GM23338 (cell line): ENCODE measurements around the gene NOX5. TPM values are rescaled to one million over a fixed set of nuclear protein-coding genes. Genes with fewer than 3 reads are reported as not detected.

Experiments
- ATAC-seq: fragments of 200-7000 bp; cut with Tn5 transposase; 3 replicates; pipeline ENCODE4 v1.9.1; 2020
- DNase-seq: peaks from one replicate; pipeline ENCODE4 v3.0.0-alpha.2; 2015; ENCODE audit warnings: low spot score
- H2AFZ ChIP-seq: fragments of 200-600 bp; sonication (generic); 2 replicates; pipeline ENCODE4 v1.8.0; 2016; ENCODE audit warnings: antibody characterized with exemption, mild to moderate bottlenecking, moderate library complexity
- H3F3A ChIP-seq: fragments of 200-600 bp; sonication (generic); replicated peaks from 2 replicates; pipeline ENCODE4 v1.8.0; 2017; ENCODE audit warnings: antibody characterized with exemption, mixed run types, low read depth
- H3K27ac ChIP-seq: fragments of 200-600 bp; sonication (generic); 2 replicates; pipeline ENCODE4 v1.6.1; 2016; ENCODE audit warnings: low read depth
- H3K27me3 ChIP-seq: fragments of 200-600 bp; sonication (generic); 2 replicates; pipeline ENCODE4 v1.8.0; 2016; ENCODE audit warnings: mild to moderate bottlenecking, mixed run types, moderate library complexity; ENCODE audit not compliant: insufficient read depth
- H3K36me3 ChIP-seq: fragments of 200-600 bp; sonication (generic); 2 replicates; pipeline ENCODE4 v1.8.0; 2016; ENCODE audit warnings: mild to moderate bottlenecking; ENCODE audit not compliant: insufficient read depth
- H3K4me1 ChIP-seq: fragments of 200-600 bp; sonication (generic); 2 replicates; pipeline ENCODE4 v1.8.0; 2016; ENCODE audit warnings: mild to moderate bottlenecking, moderate library complexity; ENCODE audit not compliant: insufficient read depth
- H3K4me2 ChIP-seq: fragments of 200-600 bp; sonication (generic); 2 replicates; pipeline ENCODE4 v1.7.1; 2017; ENCODE audit warnings: mixed run types
- H3K4me3 ChIP-seq: fragments of 200-600 bp; sonication (generic); 2 replicates; pipeline ENCODE4 v1.6.1; 2016; ENCODE audit warnings: mixed run types
- H3K79me2 ChIP-seq: fragments of 200-600 bp; sonication (generic); replicated peaks from 2 replicates; pipeline ENCODE4 v1.8.0; 2017; ENCODE audit warnings: mild to moderate bottlenecking; ENCODE audit not compliant: insufficient read depth
- H3K9me2 ChIP-seq: fragments of 200-600 bp; sonication (generic); 2 replicates; pipeline ENCODE4 v1.8.0; 2017; ENCODE audit not compliant: insufficient read depth
- H4K20me1 ChIP-seq: fragments of 200-600 bp; sonication (generic); replicated peaks from 2 replicates; pipeline ENCODE4 v1.8.0; 2017; ENCODE audit warnings: mild to moderate bottlenecking; ENCODE audit not compliant: insufficient read depth
- H3K27ac Mint-ChIP-seq: 2 replicates; pipeline ENCODE4 v1.8.0; 2020; ENCODE audit warnings: inconsistent platforms, mild to moderate bottlenecking, moderate library complexity, mixed read lengths
- H3K27me3 Mint-ChIP-seq: 3 replicates; pipeline ENCODE4 v1.8.0; 2022; ENCODE audit warnings: low read depth, mild to moderate bottlenecking, moderate library complexity, mixed read lengths, inconsistent platforms; ENCODE audit not compliant: insufficient read depth, poor library complexity
- H3K36me3 Mint-ChIP-seq: 3 replicates; pipeline ENCODE4 v1.8.0; 2021; ENCODE audit warnings: low read depth, mild to moderate bottlenecking, inconsistent platforms, moderate library complexity, mixed read lengths
- H3K4me1 Mint-ChIP-seq: 3 replicates; pipeline ENCODE4 v1.8.0; 2020; ENCODE audit warnings: mild to moderate bottlenecking, inconsistent platforms, mixed read lengths
- H3K4me3 Mint-ChIP-seq: 3 replicates; pipeline ENCODE4 v1.8.0; 2021; ENCODE audit warnings: moderate library complexity, mild to moderate bottlenecking, inconsistent platforms, mixed read lengths
- H3K9me3 Mint-ChIP-seq: 3 replicates; pipeline ENCODE4 v1.8.0; 2020; ENCODE audit warnings: moderate library complexity, mild to moderate bottlenecking, inconsistent platforms, mixed read lengths
- CREB1 ChIP-seq: fragments of 250-450 bp; sonication (Bioruptor Pico); IDR thresholded peaks from 2 replicates; pipeline ENCODE4 v1.5.0; 2020; ENCODE audit warnings: low read depth, mild to moderate bottlenecking, moderate library complexity
- CTCF ChIP-seq, 2 experiments: fragments of 200-600 bp in 1 of 2; sonication (generic) in 1 of 2; conservative IDR thresholded peaks; 2 replicates each; pipeline versions ENCODE4 v1.5.1 to v1.6.1; 2016 to 2017; ENCODE audit warnings: antibody characterized with exemption in 2 of 2, low read depth in 2 of 2, mild to moderate bottlenecking in 2 of 2, moderate library complexity in 1 of 2
- EZH2 ChIP-seq: fragments of 200-600 bp; sonication (generic); IDR thresholded peaks from one replicate; pipeline ENCODE4 v1.8.0; 2017; ENCODE audit warnings: antibody characterized with exemption, mild to moderate bottlenecking, low read depth; ENCODE audit not compliant: unreplicated experiment
- EZH2phosphoT487 ChIP-seq: fragments of 200-600 bp; sonication (generic); IDR thresholded peaks from one replicate; pipeline ENCODE4 v1.8.1; 2018; ENCODE audit warnings: antibody characterized with exemption; ENCODE audit not compliant: unreplicated experiment
- REST ChIP-seq: IDR thresholded peaks from one replicate; pipeline ENCODE4 v1.6.1; 2018; ENCODE audit warnings: antibody characterized with exemption; ENCODE audit not compliant: unreplicated experiment
- ZNF462 ChIP-seq: fragments of 250-450 bp; sonication (Bioruptor Pico); IDR thresholded peaks from 2 replicates; pipeline ENCODE4 v1.5.0; 2020; ENCODE audit warnings: mild to moderate bottlenecking, moderate library complexity
- polyA plus RNA-seq: library from polyadenylated mRNA; unstranded; fragments of >200 nt; fragmentation: Nextera tagmentation; extraction: Ambion mirVana; gene quantifications from 2 replicates; pipeline ENCODE4 v1.2.1, GENCODE V29; 2016
- total RNA-seq: library from RNA; depleted of rRNA; stranded (reverse); fragments of >200 nt; shearing (Covaris generic); gene quantifications from 2 replicates; pipeline ENCODE4 v1.2.3, GENCODE V29; 2014

The NOX5 gene
- total and polyA plus RNA-seq, 2 experiments from 2014 or later: 0.03 TPM; not detected in 1

DNA sequence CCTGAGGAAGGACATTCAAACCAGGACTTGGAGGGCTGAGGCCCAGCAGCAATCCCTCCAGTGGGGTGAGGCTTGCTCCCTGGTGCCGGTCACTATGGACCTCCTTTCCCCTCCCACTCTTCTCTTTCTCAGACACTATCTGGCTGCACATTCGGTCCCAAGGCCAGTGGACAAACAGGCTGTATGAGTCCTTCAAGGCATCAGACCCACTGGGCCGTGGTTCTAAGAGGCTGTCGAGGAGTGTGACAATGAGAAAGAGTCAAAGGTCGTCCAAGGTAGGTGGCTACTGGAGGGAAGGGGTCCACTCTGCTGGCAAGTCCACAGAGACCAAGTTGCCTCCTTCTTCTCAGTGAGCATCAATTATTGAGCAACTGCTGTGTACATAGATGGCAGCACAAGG is 28.0 kb downstream of the NOX5 start (continued):
- TF ChIP-seq ZNF462 (CRISPR knock-in tag): no peak
- no peak for TF ChIP-seq REST
- no peak for TF ChIP-seq EZH2

- Mint-ChIP-seq H3K36me3 (no peaks in the 10 kb centered on the region), H3K27me3 (peaks cover 11% of the 10 kb centered on the region), H3K4me1 (peaks cover 7% of the 10 kb centered on the region; the same call in 2 of the 3 replicates), H3K9me3 (no peaks in the 10 kb centered on the region), H3K4me3 (no peak overlapping the region; the same call in 2 of the 3 replicates), H3K27ac (no peak overlapping the region)
- H3K27me3 ChIP-seq: no peaks in the 10 kb centered on the region
- H3K9me2 ChIP-seq: 0 out of 2 replicates have a peak, but pooled peaks cover 4% of the 10 kb centered on the region
- no peak overlapping the region for H3K27ac ChIP-seq
- H3K79me2 ChIP-seq: no peaks in the 10 kb centered on the region
- ATAC-seq (peak; percentile 77), DNase-seq (peak; percentile 22)
- H3K4me1 ChIP-seq: 0 out of 2 replicates have a peak, but pooled peaks cover 2% of the 10 kb centered on the region
- H3K4me3 ChIP-seq: no peak overlapping the region
- H3F3A ChIP-seq: no peaks in the 10 kb centered on the region
- H2AFZ ChIP-seq: peak overlapping the region; percentile 59
- no peaks in the 10 kb centered on the region for H4K20me1 ChIP-seq
- TF ChIP-seq CTCF (conservative IDR thresholded peaks at IDR 0.05; ENCODE audit: low read depth in 2 of 2): peak in 1 of 2 experiments; percentile 33; a peak in 3 of 4 replicates
- TF ChIP-seq CREB1 (CRISPR knock-in tag): peak; percentile 45; the same call in 1 of the 2 replicates
- no peak for TF ChIP-seq EZH2phosphoT487
- no peaks in the 10 kb centered on the region for H3K36me3 ChIP-seq
- H3K4me2 ChIP-seq: no peak overlapping the region
Observed at GRCh38 chr15:69045802-69046201, 31.3 kb downstream of the NOX5 start.
